Measurements from ENCODE around the gene UNC119B.
"Not testable (repeated sequence)": the region's sequence is repeated elsewhere in the genome, so short reads cannot be mapped to it uniquely, and the experiment has no call there.

The UNC119B gene

GRCh38 chr12:120710031-120710804 lies at the start of gene UNC119B:
UNC119B (plus strand) TSS chr12:120710458; CDS start chr12:120710475, 17 bp downstream.
- Mint-ChIP-seq H3K36me3 (ENCODE audit: low read depth) (peaks cover 16% of the 10 kb centered on the region), H3K9me3 (no peaks in the 10 kb centered on the region)
- DNase-seq (ENCODE audit: low spot score) = peak; percentile 77

GRCh38 chr12:120661432-120661831 lies 48.8 kb upstream of the UNC119B start:
- Mint-ChIP-seq H3K4me3 (no peak overlapping the region), H3K36me3 (ENCODE audit: low read depth) (no peaks in the 10 kb centered on the region), H3K9me3 (no peaks in the 10 kb centered on the region), H3K4me1 (ENCODE audit: low read depth) (no peaks in the 10 kb centered on the region), H3K27me3 (ENCODE audit: low read depth) (no peaks in the 10 kb centered on the region), H3K27ac (no peak overlapping the region)
- no peak for DNase-seq (ENCODE audit: low spot score)

More at GRCh38 chr12:120710031-120710804, at the start of gene UNC119B:
- Mint-ChIP-seq H3K4me3 (peak within 1 kb of the TSS; percentile 93), H3K27me3 (ENCODE audit: low read depth) (no peaks in the 10 kb centered on the region), H3K4me1 (ENCODE audit: low read depth) (peaks cover 29% of the 10 kb centered on the region), H3K27ac (peak within 1 kb of the TSS; percentile 83)

GRCh38 chr12:120662879-120663278 lies 47.4 kb upstream of the UNC119B start:
- DNase-seq (ENCODE audit: low spot score) = no peak
- H3K4me1 Mint-ChIP-seq (ENCODE audit: low read depth) = no peaks in the 10 kb centered on the region
- no peaks in the 10 kb centered on the region for H3K36me3 Mint-ChIP-seq (ENCODE audit: low read depth)
- no peak overlapping the region for H3K27ac Mint-ChIP-seq
- no peaks in the 10 kb centered on the region for H3K27me3 Mint-ChIP-seq (ENCODE audit: low read depth)
- H3K4me3 Mint-ChIP-seq = no peak overlapping the region
- no peaks in the 10 kb centered on the region for H3K9me3 Mint-ChIP-seq

GRCh38 chr12:120663741-120664140 lies 46.5 kb upstream of the UNC119B start:
- H3K4me1 Mint-ChIP-seq (ENCODE audit: low read depth) = no peaks in the 10 kb centered on the region
- DNase-seq (ENCODE audit: low spot score) = no peak
- H3K27ac Mint-ChIP-seq = no peak overlapping the region
- no peaks in the 10 kb centered on the region for H3K27me3 Mint-ChIP-seq (ENCODE audit: low read depth)
- H3K36me3 Mint-ChIP-seq (ENCODE audit: low read depth) = no peaks in the 10 kb centered on the region
- no peaks in the 10 kb centered on the region for H3K9me3 Mint-ChIP-seq
- no peak overlapping the region for H3K4me3 Mint-ChIP-seq

GRCh38 chr12:120666571-120667390 lies 43.5 kb upstream of the UNC119B start:
- H3K9me3 Mint-ChIP-seq = no peaks in the 10 kb centered on the region
- no peaks in the 10 kb centered on the region for H3K4me1 Mint-ChIP-seq (ENCODE audit: low read depth)
- peak overlapping the region; percentile 50 for H3K27ac Mint-ChIP-seq

GRCh38 chr12:120668091-120668867 lies 42.0 kb upstream of the UNC119B start:
- Mint-ChIP-seq H3K27ac (no peak overlapping the region), H3K9me3 (no peaks in the 10 kb centered on the region), H3K36me3 (ENCODE audit: low read depth) (no peaks in the 10 kb centered on the region), H3K27me3 (ENCODE audit: low read depth) (no peaks in the 10 kb centered on the region), H3K4me3 (no peak overlapping the region), H3K4me1 (ENCODE audit: low read depth) (no peaks in the 10 kb centered on the region)
- DNase-seq (ENCODE audit: low spot score) = no peak

More at GRCh38 chr12:120666571-120667390, 43.5 kb upstream of the UNC119B start:
- Mint-ChIP-seq H3K36me3 (ENCODE audit: low read depth) (no peaks in the 10 kb centered on the region), H3K4me3 (no peak overlapping the region), H3K27me3 (ENCODE audit: low read depth) (no peaks in the 10 kb centered on the region)
- DNase-seq (ENCODE audit: low spot score) = no peak

GRCh38 chr12:120668868-120669840 lies 41.1 kb upstream of the UNC119B start:
- no peaks in the 10 kb centered on the region for H3K27me3 Mint-ChIP-seq (ENCODE audit: low read depth)
- H3K36me3 Mint-ChIP-seq (ENCODE audit: low read depth) = no peaks in the 10 kb centered on the region
- no peak overlapping the region for H3K4me3 Mint-ChIP-seq
- no peaks in the 10 kb centered on the region for H3K9me3 Mint-ChIP-seq
- no peak overlapping the region for H3K27ac Mint-ChIP-seq
- H3K4me1 Mint-ChIP-seq (ENCODE audit: low read depth) = peaks cover 2% of the 10 kb centered on the region
- no peak for DNase-seq (ENCODE audit: low spot score)

- not testable (repeated sequence) for H3K27me3 Mint-ChIP-seq (ENCODE audit: low read depth); H3K4me3 Mint-ChIP-seq; DNase-seq (ENCODE audit: low spot score); H3K4me1 Mint-ChIP-seq (ENCODE audit: low read depth); H3K36me3 Mint-ChIP-seq (ENCODE audit: low read depth); H3K27ac Mint-ChIP-seq; H3K9me3 Mint-ChIP-seq
Measured at GRCh38 chr12:120670237-120670636, 40.0 kb upstream of the UNC119B start.

GRCh38 chr12:120670667-120671066 lies 39.6 kb upstream of the UNC119B start:
- no peaks in the 10 kb centered on the region for H3K36me3 Mint-ChIP-seq (ENCODE audit: low read depth)
- H3K4me3 Mint-ChIP-seq = no peak overlapping the region

GRCh38 chr12:120674097-120674636 lies 36.1 kb upstream of the UNC119B start:
- Mint-ChIP-seq H3K36me3 (ENCODE audit: low read depth) (no peaks in the 10 kb centered on the region), H3K27ac (no peak overlapping the region), H3K4me3 (no peak overlapping the region), H3K27me3 (ENCODE audit: low read depth) (no peaks in the 10 kb centered on the region), H3K9me3 (no peaks in the 10 kb centered on the region), H3K4me1 (ENCODE audit: low read depth) (peaks cover 15% of the 10 kb centered on the region)
- no peak for DNase-seq (ENCODE audit: low spot score)

More at GRCh38 chr12:120670667-120671066, 39.6 kb upstream of the UNC119B start:
- DNase-seq (ENCODE audit: low spot score) = no peak
- Mint-ChIP-seq H3K27me3 (ENCODE audit: low read depth) (no peaks in the 10 kb centered on the region), H3K9me3 (no peaks in the 10 kb centered on the region), H3K4me1 (ENCODE audit: low read depth) (peaks cover 2% of the 10 kb centered on the region), H3K27ac (no peak overlapping the region)

- H3K36me3 Mint-ChIP-seq (ENCODE audit: low read depth) = no peaks in the 10 kb centered on the region
- H3K27me3 Mint-ChIP-seq (ENCODE audit: low read depth) = no peaks in the 10 kb centered on the region
- peak overlapping the region; percentile 72 for H3K27ac Mint-ChIP-seq
- H3K4me1 Mint-ChIP-seq (ENCODE audit: low read depth) = peaks cover 18% of the 10 kb centered on the region
- H3K4me3 Mint-ChIP-seq = peak overlapping the region; percentile 55
- peak; percentile 18 for DNase-seq (ENCODE audit: low spot score)
- no peaks in the 10 kb centered on the region for H3K9me3 Mint-ChIP-seq
Measured at GRCh38 chr12:120677765-120678473, 32.3 kb upstream of the UNC119B start.

- peaks cover 17% of the 10 kb centered on the region for H3K4me1 Mint-ChIP-seq (ENCODE audit: low read depth)
Measured at GRCh38 chr12:120678572-120678971, 31.7 kb upstream of the UNC119B start.

More at GRCh38 chr12:120678572-120678971, 31.7 kb upstream of the UNC119B start:
- Mint-ChIP-seq H3K36me3 (ENCODE audit: low read depth) (no peaks in the 10 kb centered on the region), H3K27ac (peak overlapping the region; percentile 57), H3K27me3 (ENCODE audit: low read depth) (no peaks in the 10 kb centered on the region), H3K9me3 (no peaks in the 10 kb centered on the region), H3K4me3 (peak overlapping the region; percentile 42)
- no peak for DNase-seq (ENCODE audit: low spot score)
